GM18907 (cell line): ENCODE measurements around the gene PPP1R14C.

Source experiments
- ATAC-seq: cut with Tn5 transposase; IDR thresholded peaks from one replicate; pipeline ENCODE4 v1.9.1; 2021; ENCODE audit warnings: mild to moderate bottlenecking, moderate library complexity; ENCODE audit not compliant: unreplicated experiment

The PPP1R14C gene

DNA sequence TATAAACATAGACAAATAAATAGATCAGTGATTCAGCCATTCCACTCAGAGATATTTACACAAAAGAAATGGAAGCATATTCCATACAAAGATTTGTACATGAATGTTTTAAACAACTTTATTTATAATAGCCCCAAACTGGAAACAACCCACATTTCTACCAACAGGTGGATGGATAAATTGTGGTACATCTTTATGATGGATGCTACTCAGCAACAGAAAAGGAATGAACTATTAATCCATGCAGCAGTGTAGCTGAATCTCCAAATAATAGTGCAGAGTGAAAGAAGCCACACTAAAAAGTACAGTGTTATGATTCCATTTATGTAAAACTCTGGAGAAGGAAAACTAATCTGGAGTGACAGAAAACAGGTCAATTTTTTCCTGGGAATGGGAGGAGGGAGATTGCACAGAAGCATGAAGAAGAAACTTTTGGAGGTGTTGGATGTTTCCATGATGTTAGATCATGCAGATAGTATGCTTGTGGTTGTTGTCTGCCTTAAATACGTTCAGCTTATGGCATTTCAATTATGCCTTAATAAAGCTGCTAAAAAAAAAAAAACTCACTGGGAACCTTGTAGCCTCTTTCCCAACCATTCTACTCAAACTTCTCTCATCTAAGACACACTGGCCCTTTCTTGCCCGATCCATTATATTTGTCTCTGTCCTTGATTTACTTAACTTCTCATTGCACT, 100.9 kb downstream of the PPP1R14C start:
- no peak for ATAC-seq

GRCh38 chr6:150245148-150245935, 102.5 kb downstream of the PPP1R14C start:
- no peak for ATAC-seq

DNA sequence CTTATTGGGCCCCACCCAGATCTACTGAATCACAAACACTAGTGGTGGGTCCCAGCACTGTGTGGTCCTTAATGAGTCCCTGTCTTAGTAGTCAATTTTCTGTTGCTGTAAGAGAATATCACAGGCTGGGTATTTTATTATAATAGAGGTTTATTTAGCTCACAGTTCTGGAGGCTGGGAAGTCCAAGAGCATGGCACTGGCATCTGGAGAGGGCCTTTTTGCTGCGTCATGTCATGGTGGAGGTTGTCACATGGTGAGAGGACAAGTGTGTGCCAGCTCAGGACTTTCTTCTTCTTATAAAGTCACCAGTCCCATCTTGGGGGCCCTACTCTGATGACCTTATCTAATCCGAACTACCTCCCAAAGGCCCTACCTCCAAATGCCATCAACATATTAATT, 105.0 kb downstream of the PPP1R14C start:
- no peak for ATAC-seq

DNA sequence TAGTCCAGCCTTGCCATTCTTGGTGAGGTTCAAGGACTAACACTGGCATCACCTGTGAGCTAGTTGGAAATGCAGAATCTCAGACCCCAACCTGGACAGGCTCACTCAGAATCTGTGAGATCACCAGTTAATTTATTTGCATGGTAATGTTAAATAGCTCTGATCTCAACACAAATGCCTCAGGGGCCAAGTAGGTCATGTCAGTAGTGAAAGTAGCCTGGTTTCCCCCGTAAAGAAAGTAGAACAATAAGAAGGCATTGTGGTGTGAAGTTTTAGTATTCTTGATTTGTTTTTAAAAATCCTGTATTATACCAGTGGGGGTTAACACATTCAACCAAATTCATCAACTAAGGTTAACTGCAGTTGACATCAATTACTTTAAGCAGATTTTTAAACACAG, 105.5 kb downstream of the PPP1R14C start:
- no peak for ATAC-seq

DNA sequence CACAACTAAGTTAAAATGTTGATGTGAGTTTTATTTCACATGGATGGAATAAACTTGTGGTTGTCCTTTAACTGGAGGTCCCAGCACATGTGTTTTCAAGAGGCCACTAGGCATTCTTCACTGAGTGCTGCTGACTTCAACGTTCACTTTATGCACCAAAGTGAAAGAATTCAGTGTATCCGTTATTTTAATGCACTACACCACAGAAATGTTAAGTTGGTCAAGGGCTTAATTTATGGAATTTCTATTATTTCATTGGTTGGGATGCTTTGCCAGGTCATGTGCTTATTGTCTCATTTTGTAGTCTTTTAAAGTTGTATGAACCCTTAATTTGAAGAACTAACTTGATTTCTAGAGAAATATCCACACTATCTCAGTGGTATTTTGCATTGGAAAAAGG, 106.4 kb downstream of the PPP1R14C start:
- ATAC-seq: no peak

GRCh38 chr6:150250826-150251225, 108.0 kb downstream of the PPP1R14C start:
- no peak for ATAC-seq

GRCh38 chr6:150251566-150252186, 108.8 kb downstream of the PPP1R14C start:
- no peak for ATAC-seq

- no peak for ATAC-seq
Measured at GRCh38 chr6:150252714-150253444, 110.0 kb downstream of the PPP1R14C start.

DNA sequence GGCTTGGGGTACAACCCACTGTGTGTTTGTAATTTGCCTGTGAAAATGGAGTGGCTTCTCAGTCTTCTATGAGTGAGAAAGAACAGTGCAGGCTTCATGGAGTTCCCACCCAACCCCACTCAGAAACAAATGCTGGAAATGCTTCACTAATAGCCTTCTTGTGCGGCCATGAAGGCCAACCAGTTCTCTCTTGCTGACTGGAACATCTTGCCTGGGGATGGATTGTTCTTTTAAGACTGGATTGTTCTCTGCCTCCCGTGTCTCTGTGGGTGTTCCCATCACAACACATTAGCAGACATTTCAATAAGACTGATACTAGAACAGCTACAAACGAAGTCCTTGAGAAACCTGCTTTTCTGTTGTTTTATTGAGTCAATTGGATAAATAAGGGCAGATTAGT, 110.6 kb downstream of the PPP1R14C start:
- ATAC-seq: no peak

GRCh38 chr6:150254770-150255169, 111.9 kb downstream of the PPP1R14C start:
- ATAC-seq: no peak

DNA sequence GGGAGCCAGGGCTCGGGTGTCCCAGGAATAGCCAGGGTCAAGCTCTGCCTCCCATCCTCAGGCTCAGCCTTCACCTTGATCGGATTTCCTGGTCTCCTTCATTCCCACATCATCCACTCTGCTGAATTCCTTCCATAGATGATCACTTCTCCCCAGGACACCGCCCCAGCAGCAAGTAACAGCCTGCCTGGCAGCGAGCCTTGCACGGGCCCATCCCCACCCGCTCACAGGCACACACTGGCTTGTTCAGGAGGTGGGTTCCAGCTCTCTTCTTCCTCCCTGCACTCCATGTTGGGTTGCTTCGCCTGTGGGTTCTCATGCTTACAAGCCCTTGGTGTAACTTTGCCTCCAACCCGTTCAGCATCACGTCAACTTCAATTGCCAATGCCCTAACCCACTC, 113.0 kb downstream of the PPP1R14C start:
- no peak for ATAC-seq

DNA sequence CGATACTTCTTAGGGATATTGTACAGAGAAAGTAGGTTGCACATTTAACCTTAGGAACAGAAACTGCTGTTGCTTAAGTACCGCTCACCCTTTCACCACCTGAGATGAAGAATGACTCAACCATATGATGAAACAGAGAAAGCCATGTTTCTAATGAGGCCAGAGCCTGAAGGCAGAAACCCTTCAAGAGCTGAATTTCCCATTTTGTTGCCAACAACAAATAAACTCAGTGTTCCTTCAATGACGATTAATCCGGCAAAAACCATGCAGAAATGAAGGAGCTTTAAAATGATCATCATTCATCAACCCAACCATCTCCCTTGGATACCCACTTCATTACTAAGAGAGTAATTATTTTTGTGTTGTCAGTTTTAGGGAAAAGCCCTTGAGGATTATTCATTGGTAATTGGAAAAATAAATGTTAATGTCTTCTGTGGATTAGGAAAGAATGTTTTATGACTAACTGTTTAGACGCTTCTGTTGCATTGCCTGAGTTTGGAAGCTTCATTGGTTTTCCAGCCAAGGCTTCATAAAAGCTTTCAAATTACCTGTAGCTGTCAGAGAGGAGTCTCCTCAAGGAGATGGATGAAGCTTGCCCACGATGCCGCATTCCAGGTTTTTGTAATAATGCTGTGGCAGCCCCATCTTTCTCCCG, 113.9 kb downstream of the PPP1R14C start:
- no peak for ATAC-seq

GRCh38 chr6:150258381-150258780, 115.5 kb downstream of the PPP1R14C start:
- ATAC-seq: no peak

DNA sequence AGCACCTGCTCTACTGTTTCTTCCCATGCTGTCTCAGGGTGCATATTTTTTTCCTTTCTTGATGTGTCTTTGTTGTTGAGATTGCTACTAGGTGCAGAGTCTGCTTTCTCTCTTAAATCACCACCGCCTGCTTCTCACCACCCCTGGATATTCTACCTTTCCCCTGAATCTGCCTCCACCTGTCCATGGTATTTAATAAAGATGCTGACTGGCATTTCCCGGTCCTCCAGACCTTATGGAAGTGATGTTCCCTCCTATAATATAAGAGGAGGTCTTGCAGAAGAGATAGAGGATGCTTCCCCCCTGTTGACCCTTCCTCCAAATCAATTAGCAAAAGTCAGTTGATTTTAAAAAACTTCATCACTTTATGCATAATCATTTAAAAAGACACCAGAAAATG, 118.1 kb downstream of the PPP1R14C start:
- no peak for ATAC-seq

GRCh38 chr6:150261997-150262697, 119.3 kb downstream of the PPP1R14C start:
- ATAC-seq: no peak

DNA sequence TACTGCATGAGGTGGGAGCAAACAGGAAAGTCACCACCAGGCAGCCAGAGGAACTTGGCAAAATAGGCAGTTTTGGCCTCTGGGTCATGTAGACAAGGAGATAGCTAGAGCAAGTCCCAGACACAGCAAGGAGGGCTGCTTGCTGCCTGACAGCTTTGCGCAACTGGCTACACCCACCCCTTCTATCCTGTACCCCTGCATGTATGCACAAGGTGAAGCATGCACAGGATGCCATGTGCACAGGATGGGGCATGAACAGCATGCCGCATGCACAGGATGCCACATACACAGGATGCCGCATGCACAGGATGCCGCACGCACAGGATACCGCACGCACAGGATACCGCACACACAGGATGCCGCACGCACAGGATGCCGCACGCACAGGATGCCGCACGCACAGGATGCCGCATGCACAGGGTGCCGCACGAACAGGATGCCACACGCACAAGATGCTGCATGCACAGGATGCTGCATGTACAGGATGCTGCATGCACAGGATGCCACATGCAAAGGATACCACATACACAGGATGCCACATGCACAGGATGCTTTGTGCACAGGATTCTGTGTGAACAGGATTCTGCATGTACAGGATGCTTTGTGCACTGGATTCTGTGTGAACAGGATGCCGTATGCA, 121.0 kb downstream of the PPP1R14C start:
- no peak for ATAC-seq

- ATAC-seq: no peak
Measured at GRCh38 chr6:150266309-150266708, 123.5 kb downstream of the PPP1R14C start.

DNA sequence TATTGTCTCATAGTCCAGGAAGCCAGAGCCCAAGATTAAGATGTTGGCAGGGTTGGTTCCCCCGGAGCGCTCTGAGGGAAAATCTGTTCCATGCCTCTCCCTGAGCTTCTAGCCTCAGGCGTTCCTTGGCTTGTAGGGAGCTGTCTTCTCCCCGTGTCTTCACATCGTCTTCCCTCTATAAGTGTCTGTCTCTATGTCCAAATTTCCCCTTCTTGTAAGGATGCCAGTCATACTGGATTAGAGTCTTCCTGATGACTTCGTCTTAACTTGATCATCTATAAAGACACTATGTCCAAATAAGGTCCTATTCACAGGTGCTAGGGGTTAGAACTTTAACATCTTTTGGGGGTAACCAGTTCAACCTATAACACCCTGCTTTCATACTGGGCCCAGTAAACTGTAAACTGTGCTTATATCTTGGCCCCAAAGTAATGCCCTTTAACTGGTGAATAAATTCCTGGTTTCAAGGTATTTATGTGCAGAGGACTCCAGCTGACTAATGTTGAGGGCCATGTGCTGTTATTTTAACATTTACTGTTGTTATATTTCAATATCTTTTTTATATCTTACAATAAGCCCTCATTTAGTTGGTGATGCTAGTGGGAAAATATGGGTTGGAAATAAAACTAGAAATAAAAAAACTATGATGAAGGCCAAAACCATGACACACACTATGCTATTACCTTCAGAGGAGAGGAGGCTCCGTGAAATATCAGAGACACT, 124.3 kb downstream of the PPP1R14C start:
- ATAC-seq: no peak
